Loucy (cell line): ENCODE results near the gene MAB21L4.

Experiments used
- EZH2phosphoT487 ChIP-seq: fragments of 200-600 bp; IDR thresholded peaks from 2 replicates; pipeline ENCODE4 v1.6.1; 2018; ENCODE audit warnings: antibody characterized with exemption, mild to moderate bottlenecking, moderate library complexity, borderline replicate concordance
- TF ChIP-seq, protein P1 (sequence below): fragments of 200-600 bp; sonication (generic); conservative IDR thresholded peaks from 2 replicates; pipeline ENCODE4 v1.5.1; 2014; ENCODE audit warnings: mild to moderate bottlenecking, antibody characterized with exemption, low read length

DNA sequence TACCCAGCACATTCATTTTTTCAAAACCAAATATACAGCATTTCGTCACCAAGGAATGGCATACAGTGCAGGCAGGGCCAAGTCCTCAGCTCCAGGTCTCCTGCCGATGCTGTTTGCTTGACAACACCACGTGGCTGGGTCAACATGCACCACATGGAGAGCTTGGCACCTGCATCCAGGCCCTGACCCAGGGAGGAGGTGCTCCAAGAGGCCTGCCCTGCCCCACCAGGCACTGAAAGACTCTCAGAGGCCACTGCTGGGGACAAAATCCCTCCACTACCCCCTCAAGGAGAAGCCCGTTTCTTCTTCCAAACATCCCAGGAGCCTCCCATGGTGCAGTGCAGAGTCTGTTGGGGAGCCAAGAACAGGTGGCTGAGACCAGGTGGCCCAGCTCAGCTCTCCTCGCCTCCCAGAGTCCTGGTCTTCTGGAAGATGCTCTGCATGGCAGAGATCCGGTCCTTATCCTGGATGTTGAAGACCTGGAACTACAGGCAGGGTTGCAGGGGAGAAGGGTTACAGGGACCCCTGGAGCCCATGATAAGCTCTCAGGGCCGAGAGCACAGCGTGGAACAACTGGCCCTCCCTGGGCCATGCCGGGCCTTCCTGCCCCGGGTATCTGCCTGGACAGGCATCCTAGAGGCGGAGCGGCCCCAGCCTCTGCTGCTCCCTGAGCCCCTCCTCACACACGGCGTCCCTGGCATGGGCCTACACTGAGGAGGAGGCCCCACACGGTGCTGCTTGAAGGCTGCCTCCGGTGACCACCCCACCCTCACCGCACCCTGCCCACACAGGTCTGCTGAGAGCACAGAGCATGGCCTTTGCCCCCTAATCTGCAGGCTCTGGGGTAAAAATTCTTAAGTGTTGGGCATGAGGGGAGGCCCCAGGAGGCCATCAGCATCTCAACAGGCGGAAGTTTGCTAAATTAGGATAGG lies 9.0 kb downstream of the MAB21L4 start:
- TF ChIP-seq, protein P1, sequence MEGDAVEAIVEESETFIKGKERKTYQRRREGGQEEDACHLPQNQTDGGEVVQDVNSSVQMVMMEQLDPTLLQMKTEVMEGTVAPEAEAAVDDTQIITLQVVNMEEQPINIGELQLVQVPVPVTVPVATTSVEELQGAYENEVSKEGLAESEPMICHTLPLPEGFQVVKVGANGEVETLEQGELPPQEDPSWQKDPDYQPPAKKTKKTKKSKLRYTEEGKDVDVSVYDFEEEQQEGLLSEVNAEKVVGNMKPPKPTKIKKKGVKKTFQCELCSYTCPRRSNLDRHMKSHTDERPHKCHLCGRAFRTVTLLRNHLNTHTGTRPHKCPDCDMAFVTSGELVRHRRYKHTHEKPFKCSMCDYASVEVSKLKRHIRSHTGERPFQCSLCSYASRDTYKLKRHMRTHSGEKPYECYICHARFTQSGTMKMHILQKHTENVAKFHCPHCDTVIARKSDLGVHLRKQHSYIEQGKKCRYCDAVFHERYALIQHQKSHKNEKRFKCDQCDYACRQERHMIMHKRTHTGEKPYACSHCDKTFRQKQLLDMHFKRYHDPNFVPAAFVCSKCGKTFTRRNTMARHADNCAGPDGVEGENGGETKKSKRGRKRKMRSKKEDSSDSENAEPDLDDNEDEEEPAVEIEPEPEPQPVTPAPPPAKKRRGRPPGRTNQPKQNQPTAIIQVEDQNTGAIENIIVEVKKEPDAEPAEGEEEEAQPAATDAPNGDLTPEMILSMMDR, result no peak
- no peak for TF ChIP-seq EZH2phosphoT487
